ENCODE results near the gene KIAA0319L.

DNA sequence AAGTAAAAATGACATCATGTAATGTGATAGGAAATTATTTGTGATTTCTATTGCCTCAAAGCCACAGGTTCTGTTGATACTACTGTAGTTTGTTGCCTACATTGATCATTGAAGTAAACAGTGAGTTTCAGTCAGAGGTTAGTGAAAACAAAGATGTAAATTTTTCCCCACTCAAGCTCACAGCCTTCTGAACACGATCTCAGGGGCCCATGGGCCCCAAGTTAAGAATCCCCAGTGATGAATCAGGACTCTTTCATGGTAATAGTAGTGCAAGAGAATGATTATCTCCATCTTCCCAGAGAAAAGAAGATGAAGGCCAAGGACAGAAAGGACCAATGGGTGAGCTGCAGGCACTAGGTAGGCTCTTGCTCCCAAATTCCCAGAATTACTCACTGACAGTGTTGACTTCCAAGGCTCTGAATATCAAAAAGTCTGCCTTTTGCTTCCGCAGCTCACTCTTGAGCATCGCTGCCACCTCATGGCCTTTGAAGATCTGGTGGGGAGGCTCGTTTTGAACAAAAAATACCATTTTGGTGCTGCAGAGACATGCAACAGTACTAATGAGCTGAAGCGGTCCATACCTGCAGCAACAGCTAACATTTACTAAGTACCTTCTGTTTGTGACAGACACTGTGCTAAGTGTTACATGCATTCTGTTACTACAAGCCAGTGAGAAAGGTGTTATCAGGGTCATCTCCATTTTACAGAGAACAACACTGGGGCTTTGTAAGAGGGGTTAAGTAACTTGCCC, 113.3 kb downstream of the KIAA0319L start:
- TF ChIP-seq CTCF (IDR thresholded peaks at IDR 0.05) = no peak
- no peak for TF ChIP-seq POLR2A (IDR thresholded peaks at IDR 0.05; ENCODE audit: low read depth)
- no peak for TF ChIP-seq EP300 (IDR thresholded peaks at IDR 0.05)

Measured in esophagus muscularis mucosa (tissue), 4 donors.